ENCODE data around the gene A4GNT.

GRCh38 chr3:138078901-138079344 is 53.3 kb downstream of the A4GNT start:
- TF ChIP-seq CTCF (IDR thresholded peaks at IDR 0.05) (no peak), POLR2A (IDR thresholded peaks at IDR 0.05) (no peak)
